C4-2B (cell line): Measurements from ENCODE around the gene SLC19A2.

Source experiments
- CTCF ChIP-seq: fragments of 450-650 bp; conservative IDR thresholded peaks from 2 replicates; pipeline ENCODE4 v1.5.1; 2017; ENCODE audit warnings: mild to moderate bottlenecking
- ZFX ChIP-seq: fragments of 450-650 bp; IDR thresholded peaks from 2 replicates; pipeline ENCODE4 v1.6.1; 2017

GRCh38 chr1:169514566-169515270 lies 29.0 kb upstream of the SLC19A2 start:
- no peak for TF ChIP-seq ZFX
- TF ChIP-seq CTCF = no peak
